ENCODE results near the gene CNTNAP2. TPM values are rescaled to one million over a fixed set of nuclear protein-coding genes. Genes with fewer than 3 reads are reported as not detected.

The CNTNAP2 gene
- total RNA-seq, 4 donors from 2014 or later = 0.42 to 0.71 TPM; not detected in 2

GRCh38 chr7:147852833-147853232 is 1736.2 kb downstream of the CNTNAP2 start:
- H3K4me3 ChIP-seq (ENCODE audit: low read depth, poor library complexity, severe bottlenecking) = no peak overlapping the region
- intact Hi-C loops (cut with DNase I; ENCODE audit: low total_unique reads) = no loop called here
- DNase-seq (ENCODE audit: low spot score in 2 of 2) = no peak
- no peak for TF ChIP-seq CTCF (IDR thresholded peaks at IDR 0.05)
- no peak for TF ChIP-seq POLR2A (IDR thresholded peaks at IDR 0.05)

- intact Hi-C loops (cut with DNase I; ENCODE audit: low total_unique reads) = no loop called here
These were observed 1740.8 kb downstream of the CNTNAP2 start for GRCh38 chr7:147857152-147858140.

GRCh38 chr7:147858421-147858820 is 1741.8 kb downstream of the CNTNAP2 start:
- intact Hi-C loops (cut with DNase I; ENCODE audit: low total_unique reads) = no loop called here
- no peak for TF ChIP-seq POLR2A (IDR thresholded peaks at IDR 0.05)
- no peak for TF ChIP-seq CTCF (IDR thresholded peaks at IDR 0.05)
- no peak for DNase-seq (ENCODE audit: low spot score in 2 of 2)
- no peak overlapping the region for H3K4me3 ChIP-seq (ENCODE audit: low read depth, poor library complexity, severe bottlenecking)
- WGBS, 2 donors = 79 to 83% methylated on average over 3 of the region's 3 CpGs

More at GRCh38 chr7:147857152-147858140, 1740.8 kb downstream of the CNTNAP2 start:
- DNase-seq (ENCODE audit: low spot score in 2 of 2) = no peak
- TF ChIP-seq CTCF (IDR thresholded peaks at IDR 0.05) = no peak
- TF ChIP-seq POLR2A (IDR thresholded peaks at IDR 0.05) = no peak
- no peak overlapping the region for H3K4me3 ChIP-seq (ENCODE audit: low read depth, poor library complexity, severe bottlenecking)
- WGBS, 2 donors = 68 to 77% methylated on average over 8 of the region's 8 CpGs

- H3K4me3 ChIP-seq (ENCODE audit: low read depth, poor library complexity, severe bottlenecking) = no peak overlapping the region
- 61 to 70% methylated on average over 4 of the region's 4 CpGs for WGBS, 2 donors
- intact Hi-C loops (cut with DNase I; ENCODE audit: low total_unique reads) = no loop called here
- no peak for DNase-seq (ENCODE audit: low spot score in 2 of 2)
- TF ChIP-seq CTCF (IDR thresholded peaks at IDR 0.05) (no peak), POLR2A (IDR thresholded peaks at IDR 0.05) (no peak)
These were observed 1742.4 kb downstream of the CNTNAP2 start for GRCh38 chr7:147859033-147859432.

- intact Hi-C loops (cut with DNase I; ENCODE audit: low total_unique reads) = no loop called here
- TF ChIP-seq POLR2A (IDR thresholded peaks at IDR 0.05) (no peak), CTCF (IDR thresholded peaks at IDR 0.05) (no peak)
- no peak for DNase-seq (ENCODE audit: low spot score in 2 of 2)
- no peak overlapping the region for H3K4me3 ChIP-seq (ENCODE audit: low read depth, poor library complexity, severe bottlenecking)
These were observed 1742.9 kb downstream of the CNTNAP2 start for GRCh38 chr7:147859486-147859885.

Measured in lower leg skin (tissue), 4 donors.